T-helper 1 cell treated with Interleukin-12 subunit alpha and Interleukin-12 subunit beta and Interleukin-4 antibody, amounts not matched to agents 30 ng/mL and 1 ng/mL, for 36 hours (primary cell): ENCODE measurements around the gene NDUFS6. TPM values are rescaled to one million over a fixed set of nuclear protein-coding genes. Genes with fewer than 3 reads are reported as not detected.

Experiments used
- intact Hi-C: fragments of 100-400 bp; cut with micrococcal nuclease; formaldehyde crosslinking; loops from one replicate; pipeline ENCODE4 v1.15.1; 2024
- total RNA-seq: library from RNA; stranded (reverse); gene quantifications from 2 replicates; pipeline ENCODE4 v1.2.3, GENCODE V29; 2022

NDUFS6 gene
- total RNA-seq, 1 donor from 2014 or later, result 26.8 TPM

DNA sequence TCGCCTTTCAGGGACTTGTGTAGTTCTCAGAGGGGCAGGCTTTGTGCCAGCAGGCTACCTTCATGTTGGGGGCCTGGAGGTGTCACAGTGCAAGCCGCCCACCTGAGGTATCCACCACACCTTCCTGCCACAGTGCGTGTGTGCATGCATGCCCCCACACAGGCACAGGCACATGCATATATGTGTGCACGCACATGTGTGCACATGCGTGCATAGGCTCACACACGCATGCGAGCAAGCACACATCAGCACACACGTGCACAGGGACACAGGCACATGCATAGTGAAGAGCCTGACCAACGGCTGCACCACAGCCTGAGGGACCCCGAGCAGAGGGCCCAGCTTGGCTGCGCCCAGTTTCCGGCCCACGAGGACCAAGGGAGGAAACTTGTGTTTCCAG, 45.4 kb downstream of the NDUFS6 start:
- intact Hi-C loops, result no loop called here

- intact Hi-C loops, result no loop called here
Observed at GRCh38 chr5:1847056-1847455, 45.8 kb downstream of the NDUFS6 start.

DNA sequence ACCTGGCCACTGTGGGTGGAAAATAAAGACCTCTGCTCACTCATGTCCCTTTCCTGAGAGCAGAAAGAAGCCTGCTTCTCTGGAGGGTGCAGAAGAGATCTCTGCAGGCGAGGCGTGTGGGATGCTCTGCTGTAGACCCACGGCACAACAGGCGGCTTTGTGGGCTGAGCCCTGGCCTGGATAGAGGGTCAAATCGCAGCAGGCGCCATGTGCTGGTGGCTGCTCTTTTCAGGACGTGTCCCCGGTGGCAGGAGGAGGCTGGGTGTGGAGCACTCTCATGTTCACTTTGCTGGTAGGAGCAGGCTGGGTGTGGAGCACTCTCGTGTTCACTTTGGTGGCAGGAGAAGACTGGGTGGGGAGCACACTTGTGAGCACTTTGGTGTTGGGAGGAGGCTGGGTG, 46.4 kb downstream of the NDUFS6 start:
- intact Hi-C loops, result no loop called here

DNA sequence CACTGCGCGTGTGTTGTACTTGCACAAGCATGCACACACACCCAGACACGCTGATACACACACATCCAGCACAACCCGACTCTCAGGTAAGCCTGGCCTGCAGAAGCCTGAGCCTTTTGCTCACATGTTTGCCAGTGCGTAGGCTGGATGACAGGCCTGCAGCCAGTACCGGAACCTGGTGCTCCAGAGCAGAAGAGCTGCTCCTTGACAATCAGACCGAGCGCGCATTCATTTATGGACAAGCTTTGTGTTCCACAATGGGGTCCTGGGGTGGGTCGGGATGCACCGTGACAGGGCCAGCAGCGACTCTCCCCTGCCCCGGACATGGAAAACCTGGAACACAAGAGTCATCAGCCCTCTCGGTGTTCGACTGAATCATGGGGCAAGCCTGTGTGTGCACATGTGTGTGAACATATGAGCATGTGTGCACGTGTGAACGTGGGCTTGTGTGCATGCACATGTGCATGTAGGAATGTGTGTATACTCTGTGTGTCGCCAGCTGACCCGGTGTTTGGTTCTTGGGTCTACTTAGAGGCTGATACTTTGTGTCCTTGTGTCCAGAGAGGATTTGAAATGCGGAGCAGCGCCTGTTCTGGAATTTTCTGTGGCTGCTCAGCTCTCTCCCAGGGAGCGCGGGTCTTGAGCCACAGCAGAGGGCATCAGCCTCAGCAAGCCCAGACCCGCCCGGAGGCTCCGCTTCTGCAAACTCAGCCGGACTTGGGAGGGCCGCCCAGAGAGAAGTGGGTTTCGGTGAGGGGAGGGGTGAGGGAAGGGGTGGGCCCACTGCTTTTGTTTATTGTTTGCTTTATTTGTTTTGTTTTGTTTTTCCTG, 49.3 kb downstream of the NDUFS6 start:
- intact Hi-C loops, result no loop called here

GRCh38 chr5:1851290-1851934, 50.2 kb downstream of the NDUFS6 start:
- intact Hi-C loops, result no loop called here

GRCh38 chr5:1852324-1852947, 51.2 kb downstream of the NDUFS6 start:
- intact Hi-C loops, result no loop called here

GRCh38 chr5:1853531-1853930, 52.3 kb downstream of the NDUFS6 start:
- intact Hi-C loops, result no loop called here

GRCh38 chr5:1855075-1855474, 53.9 kb downstream of the NDUFS6 start:
- intact Hi-C loops, result no loop called here

- intact Hi-C loops, result no loop called here
Observed at GRCh38 chr5:1855596-1855995, 54.4 kb downstream of the NDUFS6 start.

- intact Hi-C loops, result no loop called here
Observed at GRCh38 chr5:1856596-1857255, 55.5 kb downstream of the NDUFS6 start.

- intact Hi-C loops, result no loop called here
Observed at GRCh38 chr5:1857256-1857600, 56.0 kb downstream of the NDUFS6 start.

GRCh38 chr5:1858436-1858835, 57.2 kb downstream of the NDUFS6 start:
- intact Hi-C loops, result no loop called here

- intact Hi-C loops, result no loop called here
Observed at GRCh38 chr5:1859099-1859498, 57.9 kb downstream of the NDUFS6 start.

GRCh38 chr5:1860021-1860610, 58.9 kb downstream of the NDUFS6 start:
- intact Hi-C loops, result no loop called here

DNA sequence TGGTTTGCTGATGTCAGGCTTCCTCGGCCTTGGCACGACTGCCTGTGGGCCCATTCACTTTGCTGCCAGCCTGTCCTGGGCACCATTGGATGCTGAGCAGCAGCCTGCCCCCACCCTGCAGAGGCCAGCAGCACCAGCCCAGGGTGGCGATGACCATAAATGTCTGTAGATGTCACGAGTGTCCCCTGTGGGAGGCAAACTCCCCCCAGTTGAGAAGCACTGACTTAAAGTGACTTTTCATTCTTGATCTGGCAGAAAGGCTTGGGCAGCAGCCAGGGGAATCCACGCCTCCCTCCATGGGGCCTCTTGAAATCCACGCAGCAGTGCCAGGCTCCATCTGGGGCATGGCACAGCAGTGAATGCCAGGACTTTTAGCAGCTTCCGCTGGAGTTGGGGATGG, 59.7 kb downstream of the NDUFS6 start:
- intact Hi-C loops, result no loop called here

DNA sequence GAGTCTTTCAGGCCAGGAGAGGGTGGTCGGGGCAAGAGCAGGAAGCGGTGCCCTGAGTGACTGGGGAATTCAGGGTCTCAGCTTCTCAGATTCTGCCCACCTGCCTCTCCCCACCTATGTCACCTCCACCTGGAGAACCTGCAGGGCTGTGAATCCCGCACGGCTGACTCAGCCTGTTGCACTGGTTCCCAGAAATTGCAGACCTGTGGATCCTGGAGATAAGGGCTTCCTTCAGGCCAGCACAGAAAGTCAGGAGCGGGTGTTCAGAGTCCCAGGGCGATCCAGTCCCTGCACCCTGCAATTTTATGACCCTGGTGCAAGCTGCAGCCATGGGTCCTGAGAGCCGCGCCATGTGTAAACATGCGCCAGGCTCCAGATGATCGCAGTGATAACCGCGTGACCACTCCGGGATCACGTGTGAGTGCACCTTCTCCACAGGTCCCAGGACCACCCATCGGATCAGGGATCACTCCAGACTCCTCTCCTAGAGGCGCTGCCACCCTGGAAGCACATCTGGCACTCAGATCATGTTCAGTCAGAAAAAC, 63.8 kb downstream of the NDUFS6 start:
- intact Hi-C loops, result no loop called here

GRCh38 chr5:1865486-1865885, 64.3 kb downstream of the NDUFS6 start:
- intact Hi-C loops, result no loop called here
